GM23338 (cell line): ENCODE results near the gene HEBP1. TPM values are rescaled to one million over a fixed set of nuclear protein-coding genes. Genes with fewer than 3 reads are reported as not detected.

Source experiments
- ATAC-seq: fragments of 200-7000 bp; cut with Tn5 transposase; 3 replicates; pipeline ENCODE4 v1.9.1; 2020
- DNase-seq: peaks from one replicate; pipeline ENCODE4 v3.0.0-alpha.2; 2015; ENCODE audit warnings: low spot score
- H2AFZ ChIP-seq: fragments of 200-600 bp; sonication (generic); 2 replicates; pipeline ENCODE4 v1.8.0; 2016; ENCODE audit warnings: antibody characterized with exemption, mild to moderate bottlenecking, moderate library complexity
- H3F3A ChIP-seq: fragments of 200-600 bp; sonication (generic); replicated peaks from 2 replicates; pipeline ENCODE4 v1.8.0; 2017; ENCODE audit warnings: antibody characterized with exemption, mixed run types, low read depth
- H3K27ac ChIP-seq: fragments of 200-600 bp; sonication (generic); 2 replicates; pipeline ENCODE4 v1.6.1; 2016; ENCODE audit warnings: low read depth
- H3K27me3 ChIP-seq: fragments of 200-600 bp; sonication (generic); 2 replicates; pipeline ENCODE4 v1.8.0; 2016; ENCODE audit warnings: mild to moderate bottlenecking, mixed run types, moderate library complexity; ENCODE audit not compliant: insufficient read depth
- H3K36me3 ChIP-seq: fragments of 200-600 bp; sonication (generic); 2 replicates; pipeline ENCODE4 v1.8.0; 2016; ENCODE audit warnings: mild to moderate bottlenecking; ENCODE audit not compliant: insufficient read depth
- H3K4me1 ChIP-seq: fragments of 200-600 bp; sonication (generic); 2 replicates; pipeline ENCODE4 v1.8.0; 2016; ENCODE audit warnings: mild to moderate bottlenecking, moderate library complexity; ENCODE audit not compliant: insufficient read depth
- H3K4me2 ChIP-seq: fragments of 200-600 bp; sonication (generic); 2 replicates; pipeline ENCODE4 v1.7.1; 2017; ENCODE audit warnings: mixed run types
- H3K4me3 ChIP-seq: fragments of 200-600 bp; sonication (generic); 2 replicates; pipeline ENCODE4 v1.6.1; 2016; ENCODE audit warnings: mixed run types
- H3K79me2 ChIP-seq: fragments of 200-600 bp; sonication (generic); replicated peaks from 2 replicates; pipeline ENCODE4 v1.8.0; 2017; ENCODE audit warnings: mild to moderate bottlenecking; ENCODE audit not compliant: insufficient read depth
- H3K9me2 ChIP-seq: fragments of 200-600 bp; sonication (generic); 2 replicates; pipeline ENCODE4 v1.8.0; 2017; ENCODE audit not compliant: insufficient read depth
- H4K20me1 ChIP-seq: fragments of 200-600 bp; sonication (generic); replicated peaks from 2 replicates; pipeline ENCODE4 v1.8.0; 2017; ENCODE audit warnings: mild to moderate bottlenecking; ENCODE audit not compliant: insufficient read depth
- H3K27ac Mint-ChIP-seq: 2 replicates; pipeline ENCODE4 v1.8.0; 2020; ENCODE audit warnings: inconsistent platforms, mild to moderate bottlenecking, moderate library complexity, mixed read lengths
- H3K27me3 Mint-ChIP-seq: 3 replicates; pipeline ENCODE4 v1.8.0; 2022; ENCODE audit warnings: low read depth, mild to moderate bottlenecking, moderate library complexity, mixed read lengths, inconsistent platforms; ENCODE audit not compliant: insufficient read depth, poor library complexity
- H3K36me3 Mint-ChIP-seq: 3 replicates; pipeline ENCODE4 v1.8.0; 2021; ENCODE audit warnings: low read depth, mild to moderate bottlenecking, inconsistent platforms, moderate library complexity, mixed read lengths
- H3K4me1 Mint-ChIP-seq: 3 replicates; pipeline ENCODE4 v1.8.0; 2020; ENCODE audit warnings: mild to moderate bottlenecking, inconsistent platforms, mixed read lengths
- H3K4me3 Mint-ChIP-seq: 3 replicates; pipeline ENCODE4 v1.8.0; 2021; ENCODE audit warnings: moderate library complexity, mild to moderate bottlenecking, inconsistent platforms, mixed read lengths
- H3K9me3 Mint-ChIP-seq: 3 replicates; pipeline ENCODE4 v1.8.0; 2020; ENCODE audit warnings: moderate library complexity, mild to moderate bottlenecking, inconsistent platforms, mixed read lengths
- CREB1 ChIP-seq: fragments of 250-450 bp; sonication (Bioruptor Pico); IDR thresholded peaks from 2 replicates; pipeline ENCODE4 v1.5.0; 2020; ENCODE audit warnings: low read depth, mild to moderate bottlenecking, moderate library complexity
- EZH2 ChIP-seq: fragments of 200-600 bp; sonication (generic); IDR thresholded peaks from one replicate; pipeline ENCODE4 v1.8.0; 2017; ENCODE audit warnings: antibody characterized with exemption, mild to moderate bottlenecking, low read depth; ENCODE audit not compliant: unreplicated experiment
- EZH2phosphoT487 ChIP-seq: fragments of 200-600 bp; sonication (generic); IDR thresholded peaks from one replicate; pipeline ENCODE4 v1.8.1; 2018; ENCODE audit warnings: antibody characterized with exemption; ENCODE audit not compliant: unreplicated experiment
- JUNB ChIP-seq: IDR thresholded peaks from one replicate; pipeline ENCODE4 v1.6.1; 2016; ENCODE audit warnings: antibody characterized with exemption; ENCODE audit not compliant: unreplicated experiment
- NANOG ChIP-seq: IDR thresholded peaks from 2 replicates; pipeline ENCODE4 v1.6.1; 2016; ENCODE audit warnings: antibody characterized with exemption, borderline replicate concordance
- POLR2AphosphoS5 ChIP-seq: IDR thresholded peaks from 2 replicates; pipeline ENCODE4 v1.6.1; 2016; ENCODE audit warnings: antibody characterized with exemption, low read depth
- STAT1 ChIP-seq: IDR thresholded peaks from one replicate; pipeline ENCODE4 v1.6.1; 2016; ENCODE audit warnings: antibody characterized with exemption; ENCODE audit not compliant: unreplicated experiment
- ZNF114 ChIP-seq: fragments of 250-450 bp; sonication (Bioruptor Pico); IDR thresholded peaks from 2 replicates; pipeline ENCODE4 v1.5.0; 2020; ENCODE audit warnings: mild to moderate bottlenecking, moderate library complexity
- ZNF331 ChIP-seq: fragments of 250-450 bp; sonication (Bioruptor Pico); IDR thresholded peaks from 2 replicates; pipeline ENCODE4 v1.5.0; 2020; ENCODE audit warnings: low read depth, mild to moderate bottlenecking, moderate library complexity
- polyA plus RNA-seq: library from polyadenylated mRNA; unstranded; fragments of >200 nt; fragmentation: Nextera tagmentation; extraction: Ambion mirVana; gene quantifications from 2 replicates; pipeline ENCODE4 v1.2.1, GENCODE V29; 2016
- total RNA-seq: library from RNA; depleted of rRNA; stranded (reverse); fragments of >200 nt; shearing (Covaris generic); gene quantifications from 2 replicates; pipeline ENCODE4 v1.2.3, GENCODE V29; 2014
- TF ChIP-seq, protein P1 (sequence below): IDR thresholded peaks from one replicate; pipeline ENCODE4 v1.6.1; 2018; ENCODE audit warnings: antibody characterized with exemption; ENCODE audit not compliant: unreplicated experiment
- TF ChIP-seq, protein P2 (sequence below), 2 experiments: fragments of 200-600 bp in 1 of 2; sonication (generic) in 1 of 2; conservative IDR thresholded peaks; 2 replicates each; pipeline versions ENCODE4 v1.5.1 to v1.6.1; 2016 to 2017; ENCODE audit warnings: antibody characterized with exemption in 2 of 2, low read depth in 2 of 2, mild to moderate bottlenecking in 2 of 2, moderate library complexity in 1 of 2
- TF ChIP-seq, protein P3 (sequence below): IDR thresholded peaks from 2 replicates; pipeline ENCODE4 v1.6.1; 2016; ENCODE audit warnings: antibody characterized with exemption

Gene HEBP1
- total and polyA plus RNA-seq, 2 experiments from 2014 or later: 25.2 to 45.1 TPM

DNA sequence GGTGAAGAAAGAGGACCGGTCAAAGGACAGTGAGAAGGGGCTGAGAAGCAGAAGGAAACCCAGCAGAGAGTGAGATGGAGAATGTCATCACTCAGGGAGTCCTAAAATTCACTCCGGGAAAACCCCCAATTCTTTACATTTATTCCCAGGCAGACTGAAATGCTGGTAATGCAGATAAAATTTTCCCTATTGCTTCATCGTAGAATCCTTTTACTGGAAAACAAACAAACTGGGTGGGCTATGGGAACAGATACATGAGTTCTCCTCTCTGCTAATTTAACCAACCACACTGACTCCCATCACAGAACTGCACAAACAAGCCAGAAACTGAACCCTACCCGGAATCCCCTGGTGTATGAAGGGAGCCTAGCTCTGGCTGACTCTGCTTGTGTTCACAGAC lies 20.9 kb downstream of the HEBP1 start (continued):
- TF ChIP-seq, protein P1, sequence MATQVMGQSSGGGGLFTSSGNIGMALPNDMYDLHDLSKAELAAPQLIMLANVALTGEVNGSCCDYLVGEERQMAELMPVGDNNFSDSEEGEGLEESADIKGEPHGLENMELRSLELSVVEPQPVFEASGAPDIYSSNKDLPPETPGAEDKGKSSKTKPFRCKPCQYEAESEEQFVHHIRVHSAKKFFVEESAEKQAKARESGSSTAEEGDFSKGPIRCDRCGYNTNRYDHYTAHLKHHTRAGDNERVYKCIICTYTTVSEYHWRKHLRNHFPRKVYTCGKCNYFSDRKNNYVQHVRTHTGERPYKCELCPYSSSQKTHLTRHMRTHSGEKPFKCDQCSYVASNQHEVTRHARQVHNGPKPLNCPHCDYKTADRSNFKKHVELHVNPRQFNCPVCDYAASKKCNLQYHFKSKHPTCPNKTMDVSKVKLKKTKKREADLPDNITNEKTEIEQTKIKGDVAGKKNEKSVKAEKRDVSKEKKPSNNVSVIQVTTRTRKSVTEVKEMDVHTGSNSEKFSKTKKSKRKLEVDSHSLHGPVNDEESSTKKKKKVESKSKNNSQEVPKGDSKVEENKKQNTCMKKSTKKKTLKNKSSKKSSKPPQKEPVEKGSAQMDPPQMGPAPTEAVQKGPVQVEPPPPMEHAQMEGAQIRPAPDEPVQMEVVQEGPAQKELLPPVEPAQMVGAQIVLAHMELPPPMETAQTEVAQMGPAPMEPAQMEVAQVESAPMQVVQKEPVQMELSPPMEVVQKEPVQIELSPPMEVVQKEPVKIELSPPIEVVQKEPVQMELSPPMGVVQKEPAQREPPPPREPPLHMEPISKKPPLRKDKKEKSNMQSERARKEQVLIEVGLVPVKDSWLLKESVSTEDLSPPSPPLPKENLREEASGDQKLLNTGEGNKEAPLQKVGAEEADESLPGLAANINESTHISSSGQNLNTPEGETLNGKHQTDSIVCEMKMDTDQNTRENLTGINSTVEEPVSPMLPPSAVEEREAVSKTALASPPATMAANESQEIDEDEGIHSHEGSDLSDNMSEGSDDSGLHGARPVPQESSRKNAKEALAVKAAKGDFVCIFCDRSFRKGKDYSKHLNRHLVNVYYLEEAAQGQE: no peak
- TF ChIP-seq EZH2: no peak
- no peak for TF ChIP-seq ZNF114 (CRISPR knock-in tag)
- TF ChIP-seq STAT1: no peak
- TF ChIP-seq ZNF331: no peak
- TF ChIP-seq CREB1 (CRISPR knock-in tag): no peak
- TF ChIP-seq NANOG: no peak
- TF ChIP-seq, protein P2, sequence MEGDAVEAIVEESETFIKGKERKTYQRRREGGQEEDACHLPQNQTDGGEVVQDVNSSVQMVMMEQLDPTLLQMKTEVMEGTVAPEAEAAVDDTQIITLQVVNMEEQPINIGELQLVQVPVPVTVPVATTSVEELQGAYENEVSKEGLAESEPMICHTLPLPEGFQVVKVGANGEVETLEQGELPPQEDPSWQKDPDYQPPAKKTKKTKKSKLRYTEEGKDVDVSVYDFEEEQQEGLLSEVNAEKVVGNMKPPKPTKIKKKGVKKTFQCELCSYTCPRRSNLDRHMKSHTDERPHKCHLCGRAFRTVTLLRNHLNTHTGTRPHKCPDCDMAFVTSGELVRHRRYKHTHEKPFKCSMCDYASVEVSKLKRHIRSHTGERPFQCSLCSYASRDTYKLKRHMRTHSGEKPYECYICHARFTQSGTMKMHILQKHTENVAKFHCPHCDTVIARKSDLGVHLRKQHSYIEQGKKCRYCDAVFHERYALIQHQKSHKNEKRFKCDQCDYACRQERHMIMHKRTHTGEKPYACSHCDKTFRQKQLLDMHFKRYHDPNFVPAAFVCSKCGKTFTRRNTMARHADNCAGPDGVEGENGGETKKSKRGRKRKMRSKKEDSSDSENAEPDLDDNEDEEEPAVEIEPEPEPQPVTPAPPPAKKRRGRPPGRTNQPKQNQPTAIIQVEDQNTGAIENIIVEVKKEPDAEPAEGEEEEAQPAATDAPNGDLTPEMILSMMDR (conservative IDR thresholded peaks at IDR 0.05; ENCODE audit: low read depth in 2 of 2): no peak
- no peak for TF ChIP-seq POLR2AphosphoS5

DNA sequence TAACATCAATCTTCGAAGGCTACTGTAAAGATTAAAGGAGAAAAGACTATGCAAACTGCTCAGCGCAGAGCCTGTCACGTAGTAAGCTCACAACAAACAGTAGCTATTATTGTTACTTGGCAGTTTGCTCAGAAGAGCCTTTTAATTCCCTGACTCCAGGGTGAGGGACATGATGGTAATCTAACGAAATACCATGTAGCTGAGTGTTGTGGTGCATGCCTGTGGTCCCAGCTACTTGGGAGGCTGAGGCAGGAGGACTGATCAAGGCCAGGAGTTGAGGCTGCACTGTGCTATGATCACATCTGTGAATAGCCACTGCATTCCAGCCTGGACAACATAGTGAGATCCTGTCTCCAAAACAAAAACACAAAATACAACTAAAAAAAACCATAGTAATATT lies 22.8 kb downstream of the HEBP1 start:
- Histone ChIP-seq H3K27me3 (no peaks in the 10 kb centered on the region), H3K4me1 (no peaks in the 10 kb centered on the region), H3K4me2 (no peak overlapping the region), H3K4me3 (no peak overlapping the region), H3K9me2 (no peaks in the 10 kb centered on the region), H3K79me2 (no peaks in the 10 kb centered on the region), H3F3A (no peaks in the 10 kb centered on the region), H2AFZ (no peak overlapping the region), H3K36me3 (peaks cover 13% of the 10 kb centered on the region), H4K20me1 (no peaks in the 10 kb centered on the region), H3K27ac (no peak overlapping the region)
- no peaks in the 10 kb centered on the region for H3K4me1 Mint-ChIP-seq
- no peaks in the 10 kb centered on the region for H3K27me3 Mint-ChIP-seq
- ATAC-seq (no peak), DNase-seq (no peak)
- peaks cover 35% of the 10 kb centered on the region for H3K36me3 Mint-ChIP-seq
- H3K4me3 Mint-ChIP-seq: no peak overlapping the region
- H3K9me3 Mint-ChIP-seq: peaks cover 16% of the 10 kb centered on the region
- H3K27ac Mint-ChIP-seq: no peak overlapping the region
- TF ChIP-seq POLR2AphosphoS5 (no peak), JUNB (no peak), CREB1 (CRISPR knock-in tag) (no peak), EZH2phosphoT487 (no peak), ZNF114 (CRISPR knock-in tag) (no peak), EZH2 (no peak), STAT1 (no peak)
- TF ChIP-seq, protein P3, sequence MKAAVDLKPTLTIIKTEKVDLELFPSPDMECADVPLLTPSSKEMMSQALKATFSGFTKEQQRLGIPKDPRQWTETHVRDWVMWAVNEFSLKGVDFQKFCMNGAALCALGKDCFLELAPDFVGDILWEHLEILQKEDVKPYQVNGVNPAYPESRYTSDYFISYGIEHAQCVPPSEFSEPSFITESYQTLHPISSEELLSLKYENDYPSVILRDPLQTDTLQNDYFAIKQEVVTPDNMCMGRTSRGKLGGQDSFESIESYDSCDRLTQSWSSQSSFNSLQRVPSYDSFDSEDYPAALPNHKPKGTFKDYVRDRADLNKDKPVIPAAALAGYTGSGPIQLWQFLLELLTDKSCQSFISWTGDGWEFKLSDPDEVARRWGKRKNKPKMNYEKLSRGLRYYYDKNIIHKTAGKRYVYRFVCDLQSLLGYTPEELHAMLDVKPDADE: no peak
- TF ChIP-seq, protein P1: no peak
